GM19043 (cell line): Measurements from ENCODE around the gene DOK7.

Source experiments
- ATAC-seq: cut with Tn5 transposase; IDR thresholded peaks from one replicate; pipeline ENCODE4 v1.9.1; 2021; ENCODE audit warnings: low read depth; ENCODE audit not compliant: unreplicated experiment

Gene DOK7

DNA sequence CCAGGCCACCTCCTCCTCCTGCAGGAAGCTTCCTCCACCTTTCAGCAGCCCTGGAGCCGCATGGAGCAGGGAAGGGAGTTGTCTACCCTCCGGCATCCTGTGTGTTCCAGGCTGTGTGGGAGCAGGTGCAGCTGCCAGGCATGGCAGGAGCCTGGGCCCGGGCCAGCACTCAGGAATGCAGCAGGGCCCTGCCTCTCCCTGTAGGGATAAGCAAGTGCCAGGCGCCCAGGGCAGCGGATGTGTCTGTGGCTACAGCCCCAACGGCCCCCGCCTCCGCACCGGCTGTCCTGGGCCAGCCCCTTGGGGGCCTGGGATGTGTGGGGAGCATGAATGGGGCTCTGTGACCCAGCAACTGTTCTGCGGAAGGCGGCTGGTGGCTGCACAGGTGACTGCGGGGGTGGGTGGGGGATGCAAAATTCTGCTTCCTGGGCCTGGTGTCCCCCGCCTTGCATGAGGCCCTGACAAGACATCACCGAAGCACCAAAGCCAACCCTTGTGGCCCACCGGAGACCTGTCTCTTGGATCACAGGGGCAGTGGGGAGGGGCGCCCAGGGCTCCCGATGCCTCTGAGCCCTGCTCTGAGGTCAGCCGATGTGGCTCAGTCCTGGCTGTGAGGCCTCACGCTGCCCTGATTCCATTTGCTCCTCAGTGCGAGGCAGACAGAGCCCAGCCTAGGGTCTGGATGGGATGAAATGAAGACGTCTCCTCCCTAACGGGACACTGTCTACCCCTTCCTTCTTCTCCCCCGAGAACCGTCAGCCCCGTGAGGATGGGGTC lies 1.4 kb upstream of the DOK7 start:
- no peak for ATAC-seq

DNA sequence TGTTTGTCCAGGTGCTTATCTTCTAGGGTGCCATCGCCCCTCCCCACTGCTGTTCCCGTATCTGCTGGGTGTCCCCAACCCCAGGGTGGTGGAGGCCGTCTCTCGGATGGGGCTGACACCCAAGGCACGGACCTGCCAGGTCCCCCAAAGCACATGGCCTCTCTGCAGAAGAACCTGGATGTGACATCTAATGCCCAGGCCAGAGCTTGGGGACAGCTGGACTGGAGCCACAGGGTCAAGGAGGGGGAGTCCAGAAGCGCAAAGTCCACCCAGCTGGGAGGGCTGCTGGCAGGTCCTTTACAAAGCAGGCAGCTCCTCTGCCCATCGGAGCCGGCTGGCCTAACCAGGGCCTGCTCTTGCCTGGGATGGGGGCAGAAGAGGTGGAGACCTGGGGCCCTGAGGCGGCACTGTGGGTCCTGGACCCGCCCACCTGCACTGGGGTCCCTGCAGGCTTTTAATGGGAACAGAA lies 751 bp upstream of the DOK7 start:
- ATAC-seq: no peak

DNA sequence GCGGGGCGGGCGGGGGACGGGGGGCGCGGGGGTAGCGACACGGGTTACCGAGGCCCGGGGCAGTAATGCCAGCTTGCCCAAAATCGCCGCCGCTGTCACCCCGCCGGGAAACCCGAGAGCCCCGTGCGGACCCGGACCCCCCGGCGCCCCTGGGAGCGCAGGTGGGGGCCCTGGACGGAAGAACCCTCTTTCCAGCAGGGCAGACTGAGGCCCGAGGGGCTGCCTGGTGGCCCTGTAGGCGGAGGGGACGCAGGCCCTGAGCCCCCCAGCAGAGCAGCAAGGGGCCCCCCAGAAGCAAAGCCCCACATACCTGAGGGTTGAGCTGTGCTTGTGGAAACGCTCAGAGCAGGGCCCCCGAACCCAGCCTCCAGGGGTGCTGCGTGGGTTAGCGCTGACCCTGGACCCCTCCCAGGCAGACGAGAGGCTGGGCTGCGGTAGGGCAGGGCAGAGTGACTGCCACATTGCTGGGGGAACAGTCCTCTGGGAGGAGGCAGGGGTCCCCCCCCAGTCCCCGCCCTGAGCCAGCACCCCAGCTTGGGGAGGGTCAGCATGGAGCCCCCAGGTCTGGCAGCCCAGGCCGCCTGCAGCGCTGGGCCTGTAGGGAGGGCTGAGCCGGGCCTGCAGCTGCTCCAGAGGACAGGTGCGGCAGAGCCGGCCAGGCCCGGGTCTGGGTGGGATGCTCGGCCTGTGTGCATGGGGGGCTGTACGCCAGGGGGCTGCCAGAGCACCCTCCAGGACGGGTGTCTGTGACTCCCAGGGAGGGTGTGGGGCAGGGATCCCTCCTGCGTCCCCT lies 646 bp downstream of the DOK7 start:
- no peak for ATAC-seq

DNA sequence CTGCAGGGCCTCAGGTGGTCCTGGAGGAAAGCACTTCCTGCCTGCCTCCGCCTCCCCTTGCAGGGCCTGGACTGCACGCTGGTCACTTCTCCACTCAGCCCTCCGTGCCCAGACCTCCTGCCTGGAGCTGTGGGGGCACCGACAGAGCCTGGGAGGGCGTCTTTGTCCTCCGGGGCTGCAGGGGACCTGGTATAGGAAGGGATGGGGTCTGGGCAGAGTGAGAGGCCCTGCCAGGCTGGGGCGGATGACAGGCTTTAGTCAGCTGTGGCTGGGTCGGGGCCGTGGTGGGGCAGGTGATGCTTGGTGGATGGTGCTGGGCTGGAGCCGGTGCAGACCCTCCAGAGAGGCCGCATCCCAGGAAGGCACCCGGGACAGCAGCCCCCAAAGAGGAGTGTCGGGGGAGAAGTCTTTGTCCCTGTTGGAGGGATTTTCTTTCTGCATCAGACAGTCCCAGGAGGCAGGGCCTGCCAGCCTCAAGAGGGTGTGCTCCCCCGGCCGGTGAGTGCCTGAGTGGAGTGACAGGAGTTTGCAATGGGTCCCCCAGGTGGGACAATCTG lies 1.3 kb downstream of the DOK7 start:
- no peak for ATAC-seq

DNA sequence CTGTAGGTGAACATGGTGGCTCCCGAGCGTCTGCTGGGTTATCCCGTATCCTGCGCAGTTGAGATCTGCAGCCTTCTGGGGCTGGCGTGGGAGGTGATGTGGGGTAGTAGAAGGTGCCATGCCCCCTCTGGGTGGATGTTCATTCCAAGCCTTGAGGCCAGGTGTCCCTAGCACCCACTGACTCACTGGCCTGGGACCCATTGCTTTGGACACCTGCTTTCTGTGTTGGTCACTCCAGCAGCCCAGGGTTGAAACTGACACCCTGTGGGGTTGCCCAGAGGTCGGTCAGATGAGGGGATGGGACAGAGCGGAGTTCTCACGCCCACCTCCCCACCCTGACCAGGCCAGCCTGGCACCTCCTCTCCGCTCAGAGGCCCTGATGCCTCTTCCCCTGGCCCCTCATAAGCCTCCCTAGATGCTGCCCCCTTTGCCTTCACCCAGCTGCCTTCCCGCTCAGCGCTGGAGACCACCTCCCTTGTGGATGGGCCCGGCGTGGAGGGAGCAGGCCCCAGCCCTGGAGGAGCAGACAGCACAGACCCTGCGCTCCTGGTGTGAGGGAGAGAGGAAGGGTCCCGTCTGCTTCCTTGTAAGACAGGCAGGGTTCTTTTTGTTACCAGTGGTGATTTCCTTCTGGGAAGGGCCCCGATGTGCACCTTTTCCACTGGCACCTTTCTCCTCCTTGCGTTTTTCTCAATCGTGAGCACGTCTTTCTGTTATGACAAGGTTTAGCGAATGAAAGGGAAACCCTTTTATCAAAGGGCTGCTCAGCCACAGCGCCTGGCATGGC lies 2.0 kb downstream of the DOK7 start:
- no peak for ATAC-seq

DNA sequence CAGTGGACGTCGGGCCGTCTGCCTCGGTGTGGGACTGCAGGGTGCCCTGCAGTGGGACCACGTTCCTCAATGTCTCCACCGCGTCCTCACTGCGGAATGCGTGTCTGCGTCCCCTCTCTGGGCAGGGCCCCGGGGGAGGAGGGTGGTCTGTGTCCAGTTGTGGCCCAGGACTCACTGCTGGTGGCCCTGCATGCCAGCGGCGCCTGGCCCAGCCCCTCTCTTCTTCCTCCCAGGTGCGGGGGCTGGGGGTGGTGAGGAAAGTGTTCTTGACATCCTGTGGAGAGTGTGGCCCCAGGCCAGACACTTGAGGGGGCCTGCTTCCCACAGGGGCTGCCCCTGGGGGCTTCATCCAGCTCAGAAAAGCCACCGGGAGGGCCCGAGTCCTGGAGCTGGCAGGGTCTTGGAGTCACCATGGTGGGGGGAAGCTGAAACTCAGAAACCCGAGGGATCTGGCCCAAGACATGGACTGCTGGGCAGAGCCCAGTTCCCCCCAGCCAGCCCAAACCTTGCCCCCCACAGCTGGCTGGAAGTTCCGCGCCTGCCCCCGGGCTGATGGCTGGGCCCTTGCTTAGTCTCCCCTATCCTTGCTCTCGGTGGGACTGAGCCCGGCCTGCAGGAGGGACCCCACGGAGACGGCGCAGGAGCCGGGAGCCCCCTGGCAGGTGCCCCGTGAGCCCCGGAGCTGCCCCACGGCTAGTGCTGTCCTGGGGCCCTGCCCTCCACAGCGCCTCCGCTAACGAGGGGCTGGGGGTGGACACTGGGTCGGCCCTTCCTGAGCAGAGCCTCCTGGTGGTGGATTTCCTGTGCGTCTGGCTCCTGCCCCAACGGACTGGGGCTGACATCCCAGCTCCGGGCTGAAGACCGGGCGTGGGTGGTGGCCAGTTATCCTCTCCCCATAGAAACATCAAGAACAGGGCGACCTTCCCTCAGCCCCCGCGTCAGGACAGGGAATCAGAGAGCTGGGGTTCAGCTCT lies 2.9 kb downstream of the DOK7 start:
- no peak for ATAC-seq

DNA sequence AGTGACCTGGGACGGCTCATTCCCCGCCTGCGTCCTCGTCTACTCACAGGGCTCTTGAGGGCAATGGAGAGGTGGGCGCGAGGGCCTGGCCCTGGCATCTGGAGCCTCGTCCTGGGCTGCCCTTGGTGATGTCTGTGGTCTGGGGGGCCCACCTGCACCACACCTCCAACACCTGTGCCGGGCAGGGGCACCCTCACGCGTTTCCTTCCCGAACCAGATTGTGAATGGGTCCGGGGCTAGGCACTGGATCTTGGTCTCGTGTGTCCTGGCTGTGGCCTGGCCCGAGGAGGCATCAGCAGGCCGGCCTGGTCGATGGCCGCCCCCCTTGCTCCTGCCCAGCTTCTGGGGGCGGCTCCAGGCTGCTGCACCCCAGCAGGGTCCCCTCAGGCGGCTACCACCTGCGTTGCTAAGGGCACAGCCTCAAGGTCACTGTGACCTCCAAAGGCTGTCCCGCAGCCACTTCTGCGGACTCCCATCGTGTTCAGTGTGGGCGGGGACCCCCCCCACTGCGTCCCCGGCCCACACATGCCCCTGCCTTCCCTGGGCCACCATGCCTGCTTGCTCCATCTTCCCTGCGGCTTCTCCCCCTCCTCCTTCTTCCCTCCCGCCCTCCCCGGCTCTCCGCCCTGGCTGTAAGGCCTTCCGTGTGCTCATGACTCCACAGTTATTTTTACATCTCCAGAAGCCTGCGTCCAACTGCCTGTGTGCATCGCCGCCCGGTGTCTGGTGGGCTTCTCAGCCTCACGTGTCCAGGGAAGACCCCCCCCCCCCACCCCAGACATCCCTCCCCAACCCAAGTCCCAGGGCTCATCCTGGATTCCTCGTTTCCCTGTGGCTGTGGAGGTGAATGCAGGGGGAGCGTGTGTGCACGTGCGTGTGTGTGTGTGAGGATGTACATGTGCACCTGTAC lies 3.8 kb downstream of the DOK7 start:
- ATAC-seq: no peak

DNA sequence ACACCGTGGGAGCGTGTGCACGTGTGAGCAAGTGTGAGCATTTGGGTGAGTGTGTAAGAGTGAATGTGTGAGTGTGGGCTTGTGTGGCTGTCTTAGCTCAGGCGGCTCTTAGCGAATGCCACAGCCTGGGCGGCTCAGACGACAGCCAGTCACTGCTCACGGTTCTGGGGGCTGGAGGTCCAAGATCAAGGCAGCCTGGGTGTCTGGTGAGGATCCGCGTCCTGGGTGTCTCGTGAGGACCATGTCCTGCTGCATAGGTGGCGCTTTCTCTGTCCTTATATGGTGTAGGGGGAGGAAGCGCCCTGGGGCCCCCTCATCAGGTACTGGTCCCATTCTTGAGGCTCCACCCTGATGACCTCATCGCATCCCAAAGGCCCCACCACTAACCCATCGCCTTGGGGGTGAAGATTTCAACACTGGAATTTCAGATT lies 4.5 kb downstream of the DOK7 start:
- no peak for ATAC-seq

DNA sequence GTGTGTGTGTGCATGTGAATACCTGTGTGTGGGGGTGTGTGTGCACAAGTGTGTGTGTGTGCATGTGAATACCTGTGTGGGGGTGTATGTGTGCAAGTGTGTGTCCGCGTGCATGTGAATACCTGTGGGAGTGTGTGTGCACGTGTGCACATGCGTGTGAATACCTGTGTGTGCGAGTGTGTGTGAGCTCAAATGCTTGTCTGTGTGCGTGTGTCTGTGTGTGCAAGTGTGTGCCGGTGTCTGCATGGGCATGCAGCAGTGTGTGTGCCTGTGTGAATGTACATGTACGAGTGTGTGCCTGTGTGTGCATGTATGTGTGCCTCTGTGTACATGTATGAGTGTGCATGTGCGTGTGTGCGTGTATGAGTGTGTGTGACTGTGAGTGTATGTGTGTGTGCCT lies 5.0 kb downstream of the DOK7 start:
- no peak for ATAC-seq

DNA sequence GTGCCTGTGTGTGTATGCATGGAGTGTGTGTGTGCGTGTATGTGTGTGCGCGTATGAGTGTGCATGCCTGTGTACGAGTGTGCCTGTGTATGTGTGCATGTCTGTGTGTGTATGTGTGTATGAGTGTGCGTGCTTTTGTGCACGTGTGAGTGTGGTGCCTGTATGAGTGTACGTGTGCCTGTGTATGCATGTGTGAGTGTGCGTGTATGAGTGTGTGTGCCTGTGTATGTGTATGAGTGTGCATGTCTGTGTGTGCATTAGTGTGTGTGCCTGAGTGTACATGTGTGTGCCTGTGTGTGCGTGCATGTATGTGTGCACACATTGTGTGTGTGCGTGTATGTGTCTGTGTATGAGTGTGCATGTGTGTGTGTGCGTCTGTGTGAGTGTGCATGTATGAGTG lies 5.7 kb downstream of the DOK7 start:
- no peak for ATAC-seq

DNA sequence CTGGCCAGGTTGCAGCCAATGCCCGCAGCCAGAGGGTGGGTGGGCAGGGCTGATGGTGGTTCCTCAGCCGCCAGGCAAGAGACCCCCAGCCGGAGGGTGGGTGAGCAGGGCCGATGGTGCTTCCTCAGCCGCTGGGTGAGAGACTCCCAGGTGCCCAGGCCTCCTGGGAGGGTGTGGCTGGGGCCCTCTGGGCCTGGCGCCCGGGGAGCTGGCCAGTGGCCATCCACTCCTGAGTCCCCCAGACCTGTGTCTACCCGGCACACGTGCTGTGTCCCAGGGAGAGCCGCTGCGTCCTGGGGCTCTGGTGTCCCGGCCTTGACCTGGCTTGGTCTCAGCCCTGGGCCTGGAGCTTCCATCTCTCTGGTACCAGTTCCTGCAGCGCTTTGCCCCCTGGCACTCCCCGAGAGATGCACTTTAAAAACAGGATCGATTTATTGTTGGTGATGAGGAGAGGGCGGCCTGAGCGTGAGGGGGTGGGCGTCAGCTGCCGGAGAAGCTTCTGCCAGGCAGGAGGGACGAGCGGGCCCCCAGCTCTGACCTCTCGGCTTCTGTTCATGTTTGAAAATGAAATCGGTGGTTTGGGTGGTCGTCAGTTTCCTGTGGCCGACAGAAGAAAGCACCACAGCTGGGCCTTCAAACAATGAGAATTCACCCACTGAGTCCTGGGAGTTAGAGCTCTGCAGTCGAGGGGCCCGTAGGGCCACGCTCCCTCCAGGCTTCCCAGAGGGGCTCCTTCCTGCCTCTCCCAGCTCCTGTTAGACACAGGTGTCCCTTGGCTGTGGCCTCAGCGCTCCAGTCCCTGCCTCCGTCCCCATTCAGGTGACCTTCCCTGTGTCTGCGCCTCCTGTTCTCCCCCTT lies 6.5 kb downstream of the DOK7 start:
- ATAC-seq: no peak

DNA sequence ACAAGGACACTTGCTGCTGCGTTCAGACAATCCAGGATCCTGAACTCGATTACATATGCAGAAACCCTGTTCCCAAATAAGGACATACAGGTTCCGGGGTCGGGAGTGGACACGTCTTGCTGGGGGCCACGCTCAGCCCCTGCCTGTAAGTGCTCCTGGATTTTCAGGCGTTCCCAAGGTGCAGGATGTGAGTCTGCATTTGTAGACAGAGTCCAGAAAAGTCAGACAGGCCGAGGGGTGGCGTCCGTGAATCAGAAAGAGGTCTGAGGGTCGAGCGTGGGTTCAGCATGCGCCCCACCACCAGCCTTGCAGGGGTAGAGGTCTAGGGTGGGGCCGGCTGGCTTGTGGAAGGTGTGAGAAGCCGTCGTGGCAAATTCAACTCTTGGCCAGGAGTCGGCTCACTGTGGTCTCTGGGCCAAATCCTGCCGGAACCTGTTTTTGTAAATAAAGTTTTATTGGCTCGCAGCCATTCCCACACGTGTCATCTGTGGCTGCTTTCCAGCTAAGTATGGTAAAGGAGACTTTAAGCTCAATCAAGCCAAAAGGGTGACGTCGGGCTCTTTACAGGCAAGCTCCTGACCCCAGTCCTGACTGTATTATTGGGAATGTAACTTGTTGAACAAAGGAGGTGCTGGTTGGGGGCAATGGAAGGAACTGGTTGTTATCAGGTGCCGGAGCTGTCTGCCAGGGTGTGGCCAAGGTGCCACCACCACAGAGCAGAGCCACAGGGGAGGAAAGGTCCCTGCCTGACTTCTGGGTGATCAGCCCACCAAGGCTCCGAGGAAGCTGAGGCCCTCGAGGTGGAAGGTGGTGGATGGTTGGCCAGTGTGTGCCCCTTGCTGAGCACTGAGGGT lies 7.4 kb downstream of the DOK7 start:
- no peak for ATAC-seq

DNA sequence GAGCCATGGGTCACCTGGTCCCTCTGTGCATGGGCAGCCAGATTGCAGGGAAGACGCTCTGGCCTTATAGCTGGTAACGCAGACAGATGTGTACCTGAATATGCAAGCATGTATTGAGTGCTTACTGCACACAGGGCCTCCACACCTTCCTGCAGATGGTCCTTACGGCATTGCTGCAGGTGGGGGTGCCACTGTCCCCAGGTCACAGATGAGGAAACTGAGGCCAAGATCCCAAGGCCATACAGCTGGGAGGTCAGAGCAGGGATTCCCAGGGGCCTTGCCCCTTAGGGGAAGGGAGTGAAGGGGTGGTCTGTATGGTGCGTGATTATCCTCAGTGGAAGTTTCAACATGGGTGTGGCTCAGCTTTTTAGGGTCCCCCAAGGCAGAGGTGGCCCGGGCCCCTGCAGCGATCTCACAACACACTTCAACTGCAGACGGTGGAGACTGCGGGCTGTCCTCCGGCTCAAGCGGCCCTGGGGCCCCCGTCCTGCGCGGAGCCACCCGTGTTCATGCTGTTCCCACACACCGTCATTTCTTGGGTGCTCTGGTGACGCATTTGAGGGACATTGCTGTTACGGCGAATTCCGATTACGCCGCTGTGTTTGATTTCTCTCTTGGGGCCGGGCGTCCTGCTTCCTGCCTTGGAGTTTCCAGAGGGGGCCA lies 8.1 kb downstream of the DOK7 start:
- ATAC-seq: no peak

DNA sequence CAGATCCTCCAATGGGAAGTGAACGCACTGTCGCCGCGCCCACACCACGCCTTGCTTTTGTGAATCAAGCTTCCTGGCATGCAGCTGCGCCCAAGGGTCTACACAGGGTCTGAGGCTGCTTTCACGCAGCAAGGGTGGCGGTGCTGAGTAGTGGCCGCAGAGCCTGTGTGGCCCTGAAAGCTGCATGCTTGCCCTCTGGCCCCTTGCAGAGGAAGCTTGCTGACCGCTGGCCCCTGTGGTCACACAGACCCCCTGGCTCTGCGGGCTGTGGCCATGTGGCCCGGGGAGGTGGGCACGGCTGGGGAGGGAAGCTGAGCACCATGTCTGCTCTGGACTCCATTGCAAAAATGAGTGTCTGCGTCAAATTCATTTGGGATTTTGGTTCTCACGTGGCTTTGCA lies 8.8 kb downstream of the DOK7 start:
- ATAC-seq: no peak

DNA sequence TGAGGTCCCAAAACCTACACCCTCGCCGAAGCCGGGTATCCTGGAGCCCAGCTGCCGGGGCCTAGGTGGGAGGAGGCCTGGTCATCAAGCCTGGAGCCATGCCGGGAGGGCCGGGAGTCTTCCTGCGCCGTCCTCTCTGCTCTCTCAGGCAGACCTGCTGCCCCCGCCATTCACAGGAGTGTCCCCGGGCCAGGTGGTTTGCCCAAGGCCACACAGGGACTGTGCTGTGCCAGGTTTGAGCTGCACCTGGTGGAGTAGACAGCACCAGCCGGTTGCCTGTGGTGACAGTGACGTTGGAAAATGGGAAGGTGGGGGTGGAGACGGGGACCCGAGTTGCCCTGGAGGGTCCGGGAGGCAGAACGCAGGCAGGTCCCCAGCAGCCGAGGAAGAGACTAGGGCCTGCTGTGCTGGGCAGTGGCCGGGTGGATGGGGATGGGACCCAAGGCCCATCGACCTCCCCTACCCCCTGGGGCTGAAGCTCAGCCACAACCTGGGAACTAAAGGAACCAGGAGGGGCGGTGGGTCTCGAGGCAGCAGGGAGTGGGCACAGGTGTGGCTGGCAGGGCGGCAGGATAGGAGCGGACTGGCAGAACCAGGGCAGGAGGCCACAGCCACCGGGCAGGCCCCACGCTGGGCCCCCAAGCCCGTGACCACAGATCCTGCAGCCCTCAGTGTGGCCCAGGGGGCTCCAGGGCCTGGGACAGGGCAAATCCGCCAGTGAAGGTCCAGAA lies 9.5 kb downstream of the DOK7 start:
- ATAC-seq: no peak
